ENCODE data around the gene MRPL24. TPM values are rescaled to one million over a fixed set of nuclear protein-coding genes. Genes with fewer than 3 reads are reported as not detected.
A peak's percentile ranks its signal among the peaks of the same experiment; 100 is the strongest.
"Not testable (repeated sequence)": the region's sequence is repeated elsewhere in the genome, so short reads cannot be mapped to it uniquely, and the experiment has no call there.

Gene MRPL24
- polyA plus RNA-seq, 1 donor, result 63.5 TPM

GRCh38 chr1:156760092-156760795, 19.4 kb upstream of the MRPL24 start:
- DNase-seq (ENCODE audit: low read depth), result no peak

GRCh38 chr1:156757572-156758253, 16.8 kb upstream of the MRPL24 start:
- not testable (repeated sequence) for DNase-seq (ENCODE audit: low read depth)

DNA sequence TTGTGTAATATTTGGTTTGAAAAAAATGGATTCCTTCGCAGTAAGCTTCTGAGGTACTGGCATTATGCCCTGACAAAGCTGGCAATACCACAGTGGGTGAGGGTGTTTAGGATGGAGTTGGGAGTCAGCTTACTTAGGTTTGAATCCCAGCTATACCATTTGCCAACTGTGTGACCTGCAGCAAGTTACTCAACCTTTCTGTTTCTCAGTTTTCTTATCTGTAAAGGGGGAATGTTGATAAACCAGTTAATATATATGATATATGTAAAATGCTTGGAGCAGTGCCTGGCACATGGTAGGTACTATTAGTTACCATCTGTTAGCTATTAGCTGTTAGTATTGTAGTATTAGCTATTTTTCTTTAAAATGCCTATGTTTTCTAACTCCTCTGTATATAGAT, 15.5 kb upstream of the MRPL24 start:
- no peak for DNase-seq (ENCODE audit: low read depth)

GRCh38 chr1:156755527-156755950, 14.7 kb upstream of the MRPL24 start:
- no peak for DNase-seq (ENCODE audit: low read depth)

DNA sequence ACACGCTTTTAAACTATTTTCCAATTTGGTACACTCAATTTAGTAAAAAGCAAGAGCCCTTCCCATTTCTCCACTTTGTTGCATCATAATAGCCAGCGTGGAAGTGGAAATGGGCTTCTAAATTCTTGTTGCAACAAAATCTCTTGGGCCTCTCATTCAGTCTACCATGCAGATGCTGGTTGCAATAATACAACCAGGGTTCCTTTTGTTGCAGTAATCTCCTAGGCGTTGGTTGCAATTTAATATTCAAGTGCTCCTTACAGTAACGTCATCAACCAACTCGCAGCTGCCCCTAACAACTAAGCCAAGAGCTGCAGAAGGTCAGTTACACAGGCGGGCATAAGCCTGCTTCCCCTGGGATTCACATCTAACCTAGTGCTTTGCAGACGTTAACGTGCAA, 13.3 kb upstream of the MRPL24 start:
- DNase-seq (ENCODE audit: low read depth), result no peak

GRCh38 chr1:156752843-156753482, 12.1 kb upstream of the MRPL24 start:
- DNase-seq (ENCODE audit: low read depth), result no peak

- DNase-seq (ENCODE audit: low read depth), result peak; percentile 88
Measured at GRCh38 chr1:156751757-156752481, 11.0 kb upstream of the MRPL24 start.

- no peak for DNase-seq (ENCODE audit: low read depth)
Measured at GRCh38 chr1:156751451-156751756, 10.5 kb upstream of the MRPL24 start, which contains the start of gene HDGF. TSS of gene HDGF (minus strand) at chr1:156751675. CDS start at chr1:156751429, 246 bp downstream.

- DNase-seq (ENCODE audit: low read depth), result no peak
Measured at GRCh38 chr1:156750711-156751450, 10.0 kb upstream of the MRPL24 start.

GRCh38 chr1:156750191-156750672, 9.3 kb upstream of the MRPL24 start:
- no peak for DNase-seq (ENCODE audit: low read depth)

DNA sequence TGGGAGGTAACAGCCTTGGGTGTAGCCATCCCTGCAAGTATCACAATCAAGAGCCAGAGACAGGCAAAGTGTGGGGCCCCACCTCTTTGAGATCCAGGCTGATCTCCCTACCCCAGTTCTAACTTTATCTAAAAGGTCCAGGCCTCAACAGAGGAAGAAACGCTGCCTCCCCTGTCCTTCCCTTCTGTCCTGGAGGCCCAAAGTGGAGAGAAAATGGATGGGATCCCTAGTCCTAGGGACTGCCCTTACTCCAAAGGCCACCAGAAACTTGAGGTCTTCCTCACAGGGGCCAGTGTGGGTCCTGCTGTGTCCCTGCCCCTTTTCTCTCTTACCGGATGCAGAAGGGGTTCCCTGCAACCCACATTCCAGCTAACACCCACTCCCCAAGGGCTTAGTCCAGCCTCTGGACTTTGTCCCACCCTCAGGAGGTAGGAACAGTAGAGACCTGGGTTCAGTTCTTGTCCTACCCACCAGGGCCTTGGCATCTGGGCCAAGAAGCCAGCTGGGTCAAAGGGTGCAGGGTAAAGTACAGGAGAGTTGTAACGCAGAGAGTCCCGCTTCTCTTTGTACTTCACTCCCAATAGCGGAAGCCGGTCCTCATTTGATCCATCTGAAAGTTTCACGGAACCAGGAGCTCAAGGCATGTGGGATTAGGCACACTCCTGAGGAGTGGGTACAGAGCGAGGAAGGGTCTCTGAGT, 8.7 kb upstream of the MRPL24 start:
- DNase-seq (ENCODE audit: low read depth), result no peak

GRCh38 chr1:156748670-156749418, 8.0 kb upstream of the MRPL24 start:
- DNase-seq (ENCODE audit: low read depth), result no peak

DNA sequence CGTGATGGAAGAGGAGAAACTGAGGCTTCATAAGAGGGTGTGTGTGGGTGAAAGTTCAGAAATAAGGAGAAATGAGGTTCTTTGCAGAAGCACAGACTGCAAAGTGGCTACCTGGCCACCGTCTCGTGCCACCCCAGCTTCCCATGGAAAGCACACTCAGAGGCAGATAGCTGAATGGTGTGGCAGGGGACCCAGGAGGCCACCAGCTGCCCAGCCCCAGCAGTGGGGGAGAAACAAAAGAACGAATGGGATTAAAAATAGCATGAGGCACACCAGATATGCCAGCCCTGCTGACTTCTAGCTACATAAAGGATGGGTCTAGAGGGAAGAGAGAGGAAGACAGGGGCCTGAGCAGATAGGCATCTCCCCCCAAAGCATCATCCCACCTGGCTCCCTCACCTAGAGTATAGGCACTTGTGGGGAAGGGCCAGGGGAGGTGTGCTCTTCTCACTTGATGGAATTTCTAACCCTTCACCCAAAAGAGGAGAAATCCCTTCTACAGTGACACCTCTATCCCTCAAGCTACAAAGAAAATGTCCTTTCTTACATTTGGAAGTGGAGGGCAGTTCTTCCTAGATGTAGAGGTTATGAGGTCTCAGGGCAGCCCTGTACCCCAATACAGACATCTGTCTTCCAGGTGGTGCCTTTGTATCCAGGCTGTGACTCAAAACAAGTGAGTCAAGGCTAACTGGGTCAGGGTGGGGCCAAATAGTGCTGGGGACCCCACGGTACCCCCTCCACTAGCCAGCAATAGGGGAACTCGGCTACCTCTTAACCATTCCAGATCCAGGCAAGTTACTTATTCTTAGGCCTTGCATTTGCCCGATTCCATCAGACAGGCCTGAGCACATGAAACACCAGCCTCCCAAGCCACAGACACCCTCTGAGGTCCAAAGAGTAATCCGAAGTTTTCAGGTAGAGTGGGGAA, 7.1 kb upstream of the MRPL24 start:
- DNase-seq (ENCODE audit: low read depth), result no peak

GRCh38 chr1:156746728-156747631, 6.1 kb upstream of the MRPL24 start:
- DNase-seq (ENCODE audit: low read depth), result peak; percentile 78

DNA sequence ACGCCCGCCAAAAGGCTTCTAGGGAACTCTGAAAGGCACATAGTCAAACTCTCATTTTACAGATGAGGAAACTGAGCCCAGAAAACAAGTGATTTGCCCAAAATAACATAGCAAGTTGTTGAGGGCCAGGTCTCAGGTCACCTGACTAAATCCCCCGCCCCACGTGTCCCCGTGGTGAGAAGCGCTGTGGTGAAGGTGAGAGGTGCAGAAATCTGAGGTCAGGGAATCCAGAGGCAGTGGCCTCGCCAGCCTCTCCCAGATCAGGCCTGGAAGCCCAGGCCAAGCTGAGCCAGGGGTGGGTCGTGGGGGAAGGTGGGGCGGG, 5.5 kb upstream of the MRPL24 start:
- no peak for DNase-seq (ENCODE audit: low read depth)

GRCh38 chr1:156745881-156746280, 5.0 kb upstream of the MRPL24 start:
- no peak for DNase-seq (ENCODE audit: low read depth)

- DNase-seq (ENCODE audit: low read depth), result no peak
Measured at GRCh38 chr1:156744786-156745419, 4.0 kb upstream of the MRPL24 start.

GRCh38 chr1:156744344-156744743, 3.5 kb upstream of the MRPL24 start:
- DNase-seq (ENCODE audit: low read depth), result no peak

Data from forelimb muscle (tissue), 1 donor.